Measurements from ENCODE around the gene KRIT1.

DNA sequence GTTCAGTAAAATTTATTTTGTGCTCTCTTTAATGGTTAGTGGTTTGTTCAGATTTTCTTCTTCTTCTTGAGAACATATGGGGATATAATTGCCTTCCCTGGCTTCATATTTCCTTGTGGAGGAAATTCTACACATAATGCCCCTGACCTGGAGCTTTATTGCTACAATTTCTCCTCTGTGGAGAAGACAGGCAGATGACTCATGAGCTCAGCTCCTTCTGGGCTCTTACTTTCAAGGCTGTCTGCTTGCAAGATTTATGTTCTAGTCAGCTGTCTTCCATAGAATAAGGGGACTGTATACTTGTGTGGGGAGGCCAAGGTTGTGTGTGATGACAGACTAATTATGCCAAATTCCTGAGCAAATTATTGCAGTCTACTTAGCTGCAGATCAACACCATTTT is 68.4 kb downstream of the KRIT1 start:
- no peak for TF ChIP-seq CTCF (IDR thresholded peaks at IDR 0.05; ENCODE audit: poor library complexity, severe bottlenecking)
- TF ChIP-seq POLR2AphosphoS5 (IDR thresholded peaks at IDR 0.05): no peak

All from neural cell (in vitro differentiated cells).